Renal cortex interstitium (tissue), 11 donors: ENCODE data around the gene LRRC71. TPM values are rescaled to one million over a fixed set of nuclear protein-coding genes. Genes with fewer than 3 reads are reported as not detected.
"Not testable (repeated sequence)": the region's sequence is repeated elsewhere in the genome, so short reads cannot be mapped to it uniquely, and the experiment has no call there.

ENCODE experiments used
- DNase-seq, 11 donors: peaks; one replicate each; pipeline ENCODE4 v3.0.0-alpha.2; 2013; ENCODE audit warnings: low read depth in 9 of 11, low spot score in 4 of 11; ENCODE audit errors: extremely low read depth in 1 of 11
- polyA plus RNA-seq, 3 donors: library from polyadenylated mRNA; unstranded; fragments of 120-200 nt; gene quantifications; one replicate each; pipeline ENCODE4 v1.2.1, GENCODE V29; 2013; ENCODE audit not compliant: insufficient read length in 3 of 3

LRRC71 gene
- polyA plus RNA-seq, 3 donors: 0.45 to 0.83 (median 0.63) TPM

GRCh38 chr1:156922986-156923669 lies 2.7 kb downstream of the LRRC71 start:
- no peak for DNase-seq

GRCh38 chr1:156923670-156924477 lies 3.4 kb downstream of the LRRC71 start:
- DNase-seq: peak in 1 of 11 donors; percentile 24

GRCh38 chr1:156924478-156925153 lies 4.2 kb downstream of the LRRC71 start:
- DNase-seq: no peak

- no peak for DNase-seq
These were observed 5.0 kb downstream of the LRRC71 start for GRCh38 chr1:156925154-156926010.

GRCh38 chr1:156926175-156926574 lies 5.7 kb downstream of the LRRC71 start:
- DNase-seq: no peak

GRCh38 chr1:156926695-156927094 lies 6.3 kb downstream of the LRRC71 start:
- not testable (repeated sequence) for DNase-seq

- DNase-seq: peak in 9 of 11 donors; percentile 40 to 73 (median 61)
These were observed 7.0 kb downstream of the LRRC71 start for GRCh38 chr1:156927215-156928042.

GRCh38 chr1:156928043-156928602 lies 7.7 kb downstream of the LRRC71 start:
- DNase-seq: no peak

- DNase-seq: no peak
These were observed 9.3 kb downstream of the LRRC71 start for GRCh38 chr1:156929596-156930238.

- DNase-seq: no peak
These were observed 10.1 kb downstream of the LRRC71 start for GRCh38 chr1:156930483-156930882.

- DNase-seq: no peak
These were observed 10.9 kb downstream of the LRRC71 start for GRCh38 chr1:156931211-156931952.

GRCh38 chr1:156931974-156932710 lies 11.7 kb downstream of the LRRC71 start:
- no peak for DNase-seq

- DNase-seq: no peak
These were observed 12.7 kb downstream of the LRRC71 start for GRCh38 chr1:156933136-156933535.

- DNase-seq: no peak
These were observed 15.2 kb downstream of the LRRC71 start for GRCh38 chr1:156935505-156936128.

- DNase-seq: no peak
These were observed 15.8 kb downstream of the LRRC71 start for GRCh38 chr1:156936191-156936590.
